GM21526 (cell line): ENCODE data around the gene SMTNL2.
"Not testable (repeated sequence)": the region's sequence is repeated elsewhere in the genome, so short reads cannot be mapped to it uniquely, and the experiment has no call there.

Experiments used
- ATAC-seq: cut with Tn5 transposase; IDR thresholded peaks from one replicate; pipeline ENCODE4 v1.9.1; 2021; ENCODE audit warnings: moderate library complexity; ENCODE audit not compliant: unreplicated experiment, low FRiP score

The SMTNL2 gene

DNA sequence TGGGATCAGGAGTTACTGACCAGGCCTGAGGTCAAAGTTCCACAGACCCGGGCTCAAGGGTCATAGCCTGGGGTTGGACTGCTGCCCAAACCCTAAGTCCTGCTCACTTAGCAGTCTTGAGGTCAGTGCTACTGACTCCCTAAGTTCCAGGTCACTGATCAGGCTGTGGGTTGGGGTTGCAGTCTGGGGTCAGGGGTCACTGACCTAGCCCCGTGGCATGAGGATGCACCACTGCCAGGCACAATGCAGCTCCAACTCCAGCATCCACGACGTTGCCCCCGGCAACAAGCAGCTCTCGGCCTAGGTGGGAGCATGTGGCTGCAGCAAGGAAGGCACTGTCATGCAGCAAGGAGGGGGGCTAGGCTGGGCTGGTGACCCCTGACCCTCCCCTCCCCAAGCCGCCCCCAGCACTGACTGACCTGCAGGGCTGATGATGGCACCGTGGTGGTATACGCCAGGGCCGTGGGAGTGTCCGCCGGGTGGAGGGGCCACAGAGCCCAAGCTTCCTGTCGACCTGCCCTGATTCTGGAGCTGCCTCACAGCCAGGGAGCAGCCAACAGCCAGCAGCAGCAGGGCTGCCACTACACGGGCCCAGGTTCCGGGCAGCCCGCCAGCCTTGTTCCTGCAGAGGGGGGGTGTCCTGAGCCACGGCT is 25.1 kb upstream of the SMTNL2 start:
- ATAC-seq, result no peak

DNA sequence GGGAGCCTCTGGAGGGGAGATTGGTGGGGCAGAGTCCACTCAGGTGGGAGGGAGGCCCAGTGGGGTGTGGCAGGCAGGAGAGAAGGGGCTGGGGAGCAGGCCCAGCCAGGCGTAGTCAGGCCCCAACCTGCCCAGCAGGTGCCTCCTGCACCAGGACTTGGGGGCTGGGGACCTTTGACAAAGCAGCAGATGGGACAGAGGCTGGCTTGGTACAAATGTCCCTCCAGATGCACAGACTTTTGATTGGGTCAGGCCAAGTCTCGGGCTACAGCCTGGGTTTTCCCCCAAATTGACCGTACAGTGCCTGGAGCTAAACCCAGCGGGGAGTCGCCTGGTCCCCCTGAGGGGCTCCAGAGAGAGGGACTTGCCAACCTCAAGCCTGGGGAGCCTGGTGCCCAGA is 24.4 kb upstream of the SMTNL2 start:
- ATAC-seq, result no peak

DNA sequence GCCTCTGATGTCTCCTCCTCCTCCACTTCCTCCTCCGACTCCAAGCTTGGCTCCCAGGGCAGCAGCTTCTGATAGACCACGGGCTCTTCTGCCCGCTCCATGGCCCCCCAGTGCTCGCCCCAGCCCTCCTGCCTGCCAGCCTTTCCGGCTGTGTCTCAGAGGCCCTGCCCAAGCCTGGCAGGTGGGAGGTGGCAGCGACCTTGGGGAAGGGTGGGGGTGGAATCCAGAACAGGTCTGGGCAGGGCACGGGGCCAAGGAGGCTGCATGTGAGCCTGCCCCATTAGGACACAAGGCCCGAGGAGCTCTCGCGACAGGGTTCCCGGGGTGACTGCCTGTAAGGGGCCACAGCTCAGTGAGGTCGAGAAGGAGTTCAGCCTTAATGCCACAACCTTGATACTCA is 23.9 kb upstream of the SMTNL2 start, which contains the start of gene GGT6:
GGT6 (minus strand) TSS at position 157 of the 400 bp plus-strand sequence; CDS start at position 101, 56 bp downstream.
- ATAC-seq, result no peak

GRCh38 chr17:4560837-4561256 is 23.5 kb upstream of the SMTNL2 start:
- no peak for ATAC-seq

DNA sequence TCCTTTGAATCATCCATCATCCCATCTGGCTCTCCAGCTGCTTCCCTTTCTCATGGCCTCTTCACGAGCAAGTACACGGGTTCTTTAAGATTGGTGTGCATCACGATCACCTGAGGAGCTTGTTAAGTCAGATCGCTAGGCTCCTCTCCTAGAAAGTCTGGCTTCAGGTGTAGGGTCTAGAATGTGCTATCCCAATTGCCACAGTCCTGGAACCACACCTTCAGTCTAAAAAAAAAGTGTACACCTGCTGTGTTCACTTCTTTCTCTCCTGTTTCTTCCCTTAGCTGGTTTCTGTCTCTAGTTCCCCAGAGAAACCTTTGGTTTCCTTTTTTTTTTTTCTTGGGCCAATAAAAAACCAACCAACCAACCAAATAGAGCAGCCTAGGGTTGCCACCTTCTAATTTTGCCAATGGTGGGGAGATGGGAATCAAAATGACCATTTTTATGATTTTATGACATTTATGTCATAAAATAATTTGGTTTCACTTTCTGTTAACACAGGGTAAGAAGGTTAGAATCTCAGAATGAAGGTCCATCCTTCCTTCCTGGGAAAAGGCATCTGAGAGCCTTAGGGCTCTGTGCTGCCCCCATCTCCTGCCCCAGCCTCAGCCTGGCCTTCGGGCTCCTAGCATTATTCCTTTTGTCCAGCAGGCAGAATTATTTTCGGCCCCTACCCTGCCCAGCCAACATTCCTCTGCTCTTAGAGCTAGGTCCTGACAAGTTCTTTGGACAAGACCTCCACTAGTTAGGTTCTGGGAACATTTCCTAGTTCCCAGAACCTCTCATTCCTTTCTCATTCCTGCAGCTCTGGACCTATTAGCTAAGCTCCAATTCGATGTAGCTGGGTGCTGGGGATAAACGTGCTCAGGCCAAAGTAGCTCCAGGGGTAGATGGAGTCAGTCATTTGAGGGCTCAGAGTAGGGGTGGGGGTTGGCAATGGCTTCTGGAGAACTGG is 22.0 kb upstream of the SMTNL2 start:
- no peak for ATAC-seq

DNA sequence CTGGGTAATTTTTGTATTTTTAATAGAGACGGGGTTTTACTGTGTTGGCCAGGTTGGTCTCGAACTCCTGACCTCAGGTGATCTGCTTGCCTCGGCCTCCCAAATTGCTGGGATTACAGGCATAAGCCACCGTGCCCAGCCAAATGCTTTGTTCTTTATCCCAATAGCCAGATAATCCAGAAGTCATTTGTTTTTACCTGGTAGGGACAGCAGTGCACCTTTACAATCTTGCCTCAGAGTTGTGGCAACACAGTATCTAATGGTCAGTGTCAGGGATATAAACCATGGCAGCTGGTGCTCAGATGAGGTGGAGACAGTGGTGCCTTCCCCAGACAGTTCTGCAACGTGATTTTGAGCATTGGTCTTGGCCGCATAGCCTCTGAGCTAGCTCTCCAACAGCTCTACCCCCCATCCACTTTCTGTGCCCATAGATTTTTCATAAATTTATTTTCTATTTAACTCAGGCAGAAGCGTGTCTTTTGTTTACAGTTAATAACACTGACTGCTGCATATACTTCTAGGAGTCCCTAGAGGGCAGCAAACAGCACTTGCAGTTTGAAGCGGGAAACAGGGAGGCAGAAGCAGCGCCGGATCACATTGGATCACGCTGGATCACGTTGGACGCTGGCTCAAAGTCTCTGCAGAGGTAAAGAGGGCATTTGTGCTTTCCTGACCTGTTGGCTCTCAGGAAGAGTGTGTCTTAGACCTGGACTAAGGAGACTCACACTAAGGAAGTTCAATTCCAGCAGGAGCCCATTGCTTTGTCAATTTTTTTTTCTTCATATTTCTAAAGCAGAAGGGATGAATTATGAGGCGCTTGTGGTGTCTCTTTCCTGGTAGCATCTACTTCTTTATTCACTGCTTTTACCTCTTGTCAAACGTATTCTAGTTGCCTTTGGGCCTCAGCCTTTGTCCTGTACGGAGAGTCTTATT is 18.9 kb upstream of the SMTNL2 start:
- no peak for ATAC-seq

- ATAC-seq, result no peak
Observed at GRCh38 chr17:4566785-4567184, 17.5 kb upstream of the SMTNL2 start.

DNA sequence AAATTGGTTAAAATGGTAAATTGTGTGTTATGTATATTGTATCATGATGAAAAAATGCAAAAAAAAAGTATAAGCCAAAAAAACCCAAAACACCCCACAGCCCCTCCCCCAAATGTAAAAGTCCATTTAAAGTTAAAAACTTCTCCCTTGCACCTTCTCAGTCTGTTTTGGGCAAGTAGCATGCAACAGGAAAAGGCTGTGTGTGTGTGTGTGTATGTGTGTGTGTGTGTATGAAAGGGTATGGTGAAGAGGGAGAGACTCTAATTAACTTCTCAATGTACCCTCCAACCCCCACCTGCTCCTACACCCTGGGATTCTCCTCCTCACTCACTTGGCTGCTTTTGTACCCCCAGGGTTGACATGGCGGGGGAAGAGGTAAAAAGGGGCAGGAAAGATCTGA is 14.7 kb upstream of the SMTNL2 start:
- ATAC-seq, result no peak

GRCh38 chr17:4572131-4572530 is 12.2 kb upstream of the SMTNL2 start:
- no peak for ATAC-seq

- ATAC-seq, result no peak
Observed at GRCh38 chr17:4573115-4573514, 11.2 kb upstream of the SMTNL2 start.

DNA sequence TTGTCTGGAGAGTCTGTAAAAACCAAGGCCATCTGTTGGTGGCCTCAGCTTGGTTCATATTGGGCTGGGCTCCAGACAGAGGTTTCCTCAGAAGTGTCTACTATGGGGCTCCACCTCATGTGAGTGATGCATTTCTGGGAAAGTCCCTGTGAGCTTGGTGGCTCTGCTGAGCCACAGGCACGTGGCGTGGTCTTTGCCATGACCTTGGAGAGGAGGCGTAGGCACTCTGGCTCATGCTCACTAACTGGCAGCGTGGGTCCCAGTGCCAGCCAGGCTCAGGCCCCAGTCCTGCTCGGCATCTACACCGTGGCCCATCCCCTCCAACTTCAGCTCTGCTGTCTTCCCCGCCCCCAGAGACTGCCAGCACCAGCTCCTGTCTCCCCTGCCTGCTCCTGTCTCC is 10.7 kb upstream of the SMTNL2 start:
- no peak for ATAC-seq

GRCh38 chr17:4574448-4575045 is 9.8 kb upstream of the SMTNL2 start:
- ATAC-seq, result no peak

- ATAC-seq, result no peak
Observed at GRCh38 chr17:4576161-4576558, 8.2 kb upstream of the SMTNL2 start.

GRCh38 chr17:4576729-4577322 is 7.5 kb upstream of the SMTNL2 start:
- no peak for ATAC-seq

DNA sequence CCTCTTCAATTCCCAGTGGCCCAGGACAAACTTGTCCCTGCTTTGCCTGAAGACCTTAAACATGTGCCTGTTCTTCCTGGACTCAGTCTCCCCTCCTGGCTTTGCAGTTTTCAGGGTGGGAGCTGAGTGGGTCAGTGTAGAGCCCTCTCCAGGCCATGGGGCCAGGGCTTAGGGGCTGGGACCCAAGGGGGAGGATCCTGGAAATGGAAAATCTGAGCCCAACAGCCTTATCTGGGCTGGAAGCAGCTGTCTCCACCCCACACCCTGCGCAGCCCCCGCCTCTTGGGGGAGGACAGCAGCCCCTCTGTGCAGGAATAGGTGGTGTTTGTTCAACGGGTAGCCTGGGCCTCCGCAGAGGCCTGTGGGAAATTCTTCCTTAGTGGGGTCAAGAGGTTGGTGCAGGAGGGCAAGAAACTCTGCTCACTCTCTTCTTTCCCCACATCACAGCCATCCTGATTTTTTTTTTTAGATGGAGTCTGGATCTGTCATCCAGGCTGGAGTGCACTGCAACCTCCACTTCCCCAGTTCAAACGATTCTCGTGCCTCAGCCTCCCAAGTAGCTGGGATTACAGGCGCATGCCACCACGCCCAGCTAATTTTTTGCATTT is 6.8 kb upstream of the SMTNL2 start:
- no peak for ATAC-seq

DNA sequence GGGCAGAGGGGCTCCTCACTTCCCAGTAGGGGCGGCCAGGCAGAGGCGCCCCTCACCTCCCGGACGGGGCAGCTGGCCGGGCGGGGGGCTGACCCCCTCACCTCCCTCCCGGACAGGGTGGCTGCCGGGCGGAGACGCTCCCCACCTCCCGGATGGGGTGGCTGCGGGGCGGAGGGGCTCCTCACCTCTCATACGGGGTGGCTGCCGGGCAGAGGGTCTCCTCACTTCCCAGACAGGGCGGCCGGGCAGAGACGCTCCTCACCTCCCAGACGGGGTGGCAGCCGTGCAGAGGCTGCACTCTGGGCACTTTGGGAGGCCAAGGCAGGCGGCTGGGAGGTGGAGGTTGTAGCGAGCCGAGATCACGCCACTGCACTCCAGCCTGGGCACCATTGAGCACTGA is 6.0 kb upstream of the SMTNL2 start:
- not testable (repeated sequence) for ATAC-seq

- ATAC-seq, result no peak
Observed at GRCh38 chr17:4579678-4580077, 4.7 kb upstream of the SMTNL2 start.

DNA sequence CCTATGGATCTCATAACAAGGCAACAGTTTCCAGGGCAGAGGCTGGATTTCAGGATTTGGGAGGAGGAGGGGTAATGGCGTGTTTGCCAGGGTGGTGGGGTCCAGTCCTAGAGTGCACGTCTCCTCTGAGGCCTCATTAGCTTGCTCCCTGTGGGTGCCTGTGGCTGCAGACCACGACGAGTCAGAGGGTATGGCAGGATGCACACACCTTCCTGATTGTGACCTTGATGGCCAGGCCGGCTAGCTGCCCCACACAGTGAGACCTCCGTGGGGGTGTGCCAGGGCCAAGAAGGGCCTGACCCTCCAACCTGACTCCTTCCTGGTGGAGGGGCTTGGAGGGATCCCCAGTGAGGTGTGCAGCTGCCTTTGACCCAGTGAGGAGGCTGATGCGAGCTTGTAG is 4.0 kb upstream of the SMTNL2 start:
- ATAC-seq, result no peak

- ATAC-seq, result no peak
Observed at GRCh38 chr17:4582101-4582501, 2.2 kb upstream of the SMTNL2 start.
